Dendritic cell treated with granulocyte-macrophage colony-stimulating factor and Interleukin-4, amounts not matched to agents 40 ng/mL and 50 ng/mL, for 4 days (primary cell): ENCODE data around the gene GAS2.

ENCODE experiments used
- H3K27ac Mint-ChIP-seq: one replicate; pipeline ENCODE4 v1.8.0; 2022; ENCODE audit warnings: mild to moderate bottlenecking, mixed read lengths
- H3K27me3 Mint-ChIP-seq: one replicate; pipeline ENCODE4 v1.8.0; 2022; ENCODE audit warnings: mild to moderate bottlenecking, mixed read lengths
- H3K36me3 Mint-ChIP-seq: one replicate; pipeline ENCODE4 v1.8.0; 2022; ENCODE audit warnings: low read depth, mixed read lengths
- H3K4me1 Mint-ChIP-seq: one replicate; pipeline ENCODE4 v1.8.0; 2022; ENCODE audit warnings: low read depth, mixed read lengths
- H3K4me3 Mint-ChIP-seq: one replicate; pipeline ENCODE4 v1.8.0; 2022; ENCODE audit warnings: mild to moderate bottlenecking, moderate library complexity, mixed read lengths
- H3K9me3 Mint-ChIP-seq: one replicate; pipeline ENCODE4 v1.8.0; 2022; ENCODE audit warnings: mixed read lengths
- intact Hi-C: fragments of 100-400 bp; cut with micrococcal nuclease; formaldehyde crosslinking; loops from one replicate; pipeline ENCODE4 v1.15.0; 2022

The GAS2 gene

DNA sequence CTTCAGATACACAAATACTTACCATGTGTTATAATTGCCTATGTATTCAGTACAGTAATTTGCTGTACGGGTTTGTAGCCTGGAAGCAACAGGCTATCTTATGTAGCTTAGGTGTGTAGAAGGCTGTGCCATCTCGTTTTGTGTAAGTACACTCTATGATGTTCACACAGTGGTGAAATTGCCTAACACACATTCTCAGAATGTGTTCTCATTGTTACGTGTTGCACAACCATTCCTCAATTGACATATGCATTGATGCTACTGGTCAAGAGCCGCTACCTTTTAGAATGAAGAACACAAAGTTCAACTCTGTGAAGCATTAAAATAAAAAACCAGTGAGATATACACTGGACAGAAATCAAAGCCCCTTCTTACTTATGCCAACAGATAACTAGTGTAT lies 136.4 kb downstream of the GAS2 start:
- H3K9me3 Mint-ChIP-seq = no peaks in the 10 kb centered on the region
- H3K36me3 Mint-ChIP-seq = no peaks in the 10 kb centered on the region
- no peaks in the 10 kb centered on the region for H3K27me3 Mint-ChIP-seq
- no peak overlapping the region for H3K4me3 Mint-ChIP-seq
- peaks cover 6% of the 10 kb centered on the region for H3K4me1 Mint-ChIP-seq
- intact Hi-C loops = no loop called here
- no peak overlapping the region for H3K27ac Mint-ChIP-seq

- H3K4me3 Mint-ChIP-seq = no peak overlapping the region
- intact Hi-C loops = no loop called here
- no peak overlapping the region for H3K27ac Mint-ChIP-seq
- H3K27me3 Mint-ChIP-seq = no peaks in the 10 kb centered on the region
- H3K9me3 Mint-ChIP-seq = peaks cover 9% of the 10 kb centered on the region
- peaks cover 10% of the 10 kb centered on the region for H3K4me1 Mint-ChIP-seq
- H3K36me3 Mint-ChIP-seq = no peaks in the 10 kb centered on the region
Observed at GRCh38 chr11:22807391-22807790, 141.0 kb downstream of the GAS2 start.

GRCh38 chr11:22807855-22808570 lies 141.6 kb downstream of the GAS2 start:
- Mint-ChIP-seq H3K27me3 (no peaks in the 10 kb centered on the region), H3K9me3 (peaks cover 9% of the 10 kb centered on the region), H3K36me3 (no peaks in the 10 kb centered on the region), H3K4me3 (no peak overlapping the region), H3K27ac (no peak overlapping the region), H3K4me1 (peaks cover 10% of the 10 kb centered on the region)
- intact Hi-C loops = no loop called here

GRCh38 chr11:22808571-22809197 lies 142.3 kb downstream of the GAS2 start:
- H3K27me3 Mint-ChIP-seq = no peaks in the 10 kb centered on the region
- H3K27ac Mint-ChIP-seq = no peak overlapping the region
- H3K4me1 Mint-ChIP-seq = peaks cover 10% of the 10 kb centered on the region
- H3K9me3 Mint-ChIP-seq = peaks cover 9% of the 10 kb centered on the region
- intact Hi-C loops = no loop called here
- no peak overlapping the region for H3K4me3 Mint-ChIP-seq
- H3K36me3 Mint-ChIP-seq = no peaks in the 10 kb centered on the region

GRCh38 chr11:22809893-22810292 lies 143.5 kb downstream of the GAS2 start:
- Mint-ChIP-seq H3K4me3 (no peak overlapping the region), H3K27ac (no peak overlapping the region)

GRCh38 chr11:22822203-22822602 lies 155.8 kb downstream of the GAS2 start:
- Mint-ChIP-seq H3K27me3 (no peaks in the 10 kb centered on the region), H3K4me1 (no peaks in the 10 kb centered on the region), H3K36me3 (no peaks in the 10 kb centered on the region), H3K27ac (no peak overlapping the region), H3K9me3 (no peaks in the 10 kb centered on the region), H3K4me3 (no peak overlapping the region)
- intact Hi-C loops = no loop called here

More at GRCh38 chr11:22809893-22810292, 143.5 kb downstream of the GAS2 start:
- H3K4me1 Mint-ChIP-seq = peaks cover 10% of the 10 kb centered on the region
- H3K36me3 Mint-ChIP-seq = no peaks in the 10 kb centered on the region
- H3K9me3 Mint-ChIP-seq = peaks cover 9% of the 10 kb centered on the region
- intact Hi-C loops = no loop called here
- no peaks in the 10 kb centered on the region for H3K27me3 Mint-ChIP-seq

DNA sequence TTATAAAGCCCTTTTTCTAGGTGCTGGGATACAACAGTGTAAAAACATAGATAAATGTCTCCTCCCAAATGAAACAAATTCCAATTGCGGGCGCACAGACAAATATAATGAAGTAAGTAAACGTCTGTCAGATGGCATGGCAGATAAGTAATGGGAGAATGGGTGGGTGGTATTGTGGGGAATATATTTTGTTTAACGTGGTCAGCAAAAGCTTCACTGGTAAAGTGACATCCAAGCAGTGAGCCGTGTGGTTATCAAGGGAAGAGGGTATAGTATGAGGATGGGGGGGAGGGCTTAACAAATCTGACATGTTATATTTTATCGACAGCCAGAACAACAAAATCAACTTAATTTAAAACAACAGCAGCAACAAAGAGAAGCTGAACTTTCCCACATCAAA lies 162.0 kb downstream of the GAS2 start:
- H3K27ac Mint-ChIP-seq = no peak overlapping the region
- H3K4me1 Mint-ChIP-seq = peaks cover 5% of the 10 kb centered on the region
- peaks cover 5% of the 10 kb centered on the region for H3K36me3 Mint-ChIP-seq
- intact Hi-C loops = no loop called here
- peaks cover 2% of the 10 kb centered on the region for H3K27me3 Mint-ChIP-seq
- no peak overlapping the region for H3K4me3 Mint-ChIP-seq
- H3K9me3 Mint-ChIP-seq = no peaks in the 10 kb centered on the region

DNA sequence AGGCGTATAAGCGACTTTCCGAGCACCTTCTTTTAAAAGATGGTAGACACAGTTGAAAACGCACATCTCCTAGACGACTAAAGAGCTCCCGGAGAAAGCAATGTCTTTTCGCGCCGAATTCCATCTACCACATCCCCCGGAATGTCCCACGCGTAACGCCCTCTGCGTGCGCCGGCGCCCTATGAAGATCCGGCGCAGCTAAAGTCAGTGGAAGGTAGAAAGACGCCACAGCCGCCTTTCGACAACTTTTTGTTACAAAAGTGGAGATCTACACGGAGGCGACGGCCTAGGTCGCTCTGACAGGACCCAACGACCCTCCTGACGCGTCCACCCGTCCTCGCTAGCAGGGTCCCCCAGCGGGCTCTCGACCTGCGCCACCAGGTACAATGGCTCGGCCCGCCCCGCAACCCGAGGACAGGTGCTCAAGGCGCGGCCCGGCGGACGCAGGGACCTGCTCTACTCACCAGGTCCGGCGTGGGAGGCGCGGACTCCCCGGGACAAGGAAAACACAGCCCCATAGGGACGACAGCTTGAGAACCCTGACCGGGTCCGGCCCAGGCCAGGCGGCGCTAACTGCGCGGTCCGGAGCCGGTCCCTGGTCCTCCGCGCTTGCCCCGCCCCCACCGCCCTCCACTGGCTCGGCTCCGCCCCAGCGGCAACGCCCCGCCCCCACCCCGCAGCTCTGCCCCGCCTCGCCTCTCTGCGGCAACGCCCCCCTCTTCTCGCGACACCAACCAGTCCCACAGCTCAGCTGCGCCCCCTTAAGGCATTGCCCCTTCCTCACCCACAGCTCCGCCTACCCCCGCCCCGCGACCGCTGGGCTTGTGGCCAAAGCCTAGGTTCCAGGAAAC lies 163.0 kb downstream of the GAS2 start, which contains the start of gene SVIP:
Gene SVIP (minus strand): TSS at position 571 of the 851 bp plus-strand sequence. CDS start 53 bp downstream, at position 518.
- H3K4me1 Mint-ChIP-seq = peaks cover 5% of the 10 kb centered on the region
- H3K27me3 Mint-ChIP-seq = peaks cover 2% of the 10 kb centered on the region
- intact Hi-C loops = loop anchor here (5.0 kb wide), 1 partner anchor 207 kb away; no protein-coding TSS in a partner anchor
- H3K36me3 Mint-ChIP-seq = peaks cover 5% of the 10 kb centered on the region
- H3K9me3 Mint-ChIP-seq = no peaks in the 10 kb centered on the region
- H3K4me3 Mint-ChIP-seq = peak within 1 kb of the TSS; percentile 81
- H3K27ac Mint-ChIP-seq = peak within 1 kb of the TSS; percentile 75

DNA sequence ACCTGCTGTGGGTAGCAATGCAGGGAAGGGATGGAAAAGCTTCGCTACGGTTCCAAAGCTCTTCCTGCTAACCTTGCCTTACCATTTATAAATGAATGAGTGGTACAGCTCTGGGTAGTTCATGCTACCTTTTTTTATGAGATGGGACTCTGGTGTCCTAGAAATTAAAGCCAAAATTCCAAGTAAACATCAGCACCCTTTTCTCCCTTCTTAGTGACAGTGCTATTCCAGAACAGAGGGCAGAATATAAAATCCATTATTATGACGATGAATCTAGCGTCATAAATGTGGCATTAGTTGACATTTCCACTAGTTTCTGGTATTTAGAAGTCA lies 163.6 kb downstream of the GAS2 start:
- Mint-ChIP-seq H3K27me3 (peaks cover 2% of the 10 kb centered on the region), H3K4me3 (peak overlapping the region; percentile 81), H3K4me1 (peaks cover 5% of the 10 kb centered on the region), H3K9me3 (no peaks in the 10 kb centered on the region), H3K27ac (peak overlapping the region; percentile 75), H3K36me3 (peaks cover 5% of the 10 kb centered on the region)
- intact Hi-C loops = loop anchor here (5.0 kb wide), 1 partner anchor 208 kb away; no protein-coding TSS in a partner anchor

- Mint-ChIP-seq H3K4me1 (peaks cover 5% of the 10 kb centered on the region), H3K9me3 (no peaks in the 10 kb centered on the region), H3K36me3 (peaks cover 5% of the 10 kb centered on the region), H3K4me3 (no peak overlapping the region), H3K27ac (no peak overlapping the region), H3K27me3 (peaks cover 2% of the 10 kb centered on the region)
- intact Hi-C loops = loop anchor here (5.0 kb wide), 1 partner anchor 210 kb away; no protein-coding TSS in a partner anchor
Observed at GRCh38 chr11:22832315-22833015, 166.1 kb downstream of the GAS2 start.

GRCh38 chr11:22846726-22847125 lies 180.3 kb downstream of the GAS2 start:
- Mint-ChIP-seq H3K27ac (no peak overlapping the region), H3K36me3 (no peaks in the 10 kb centered on the region), H3K9me3 (no peaks in the 10 kb centered on the region), H3K27me3 (no peaks in the 10 kb centered on the region), H3K4me3 (no peak overlapping the region), H3K4me1 (no peaks in the 10 kb centered on the region)
- intact Hi-C loops = no loop called here

DNA sequence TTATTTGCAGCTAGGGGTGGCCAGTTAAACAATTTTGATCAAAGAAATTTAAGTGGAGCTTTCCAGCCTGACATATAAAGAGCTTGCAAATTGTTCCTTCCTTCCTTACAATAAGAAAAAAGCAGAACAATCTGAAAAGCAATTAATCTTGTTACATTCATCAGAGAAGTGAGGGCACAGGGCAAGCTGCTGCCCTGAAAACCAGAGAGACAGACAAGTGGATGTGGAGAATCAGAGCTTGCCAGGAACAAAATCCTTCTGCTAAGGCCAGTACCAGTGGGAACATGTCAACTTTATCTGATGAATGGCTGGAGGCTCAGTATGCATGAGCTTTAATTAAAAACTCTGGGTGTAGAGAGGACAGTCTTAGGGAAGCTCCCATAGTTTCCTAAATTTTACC lies 185.1 kb downstream of the GAS2 start:
- H3K27ac Mint-ChIP-seq = no peak overlapping the region
- H3K4me3 Mint-ChIP-seq = no peak overlapping the region
- H3K4me1 Mint-ChIP-seq = no peaks in the 10 kb centered on the region
- intact Hi-C loops = no loop called here
- H3K9me3 Mint-ChIP-seq = peaks cover 17% of the 10 kb centered on the region
- no peaks in the 10 kb centered on the region for H3K36me3 Mint-ChIP-seq
- no peaks in the 10 kb centered on the region for H3K27me3 Mint-ChIP-seq

DNA sequence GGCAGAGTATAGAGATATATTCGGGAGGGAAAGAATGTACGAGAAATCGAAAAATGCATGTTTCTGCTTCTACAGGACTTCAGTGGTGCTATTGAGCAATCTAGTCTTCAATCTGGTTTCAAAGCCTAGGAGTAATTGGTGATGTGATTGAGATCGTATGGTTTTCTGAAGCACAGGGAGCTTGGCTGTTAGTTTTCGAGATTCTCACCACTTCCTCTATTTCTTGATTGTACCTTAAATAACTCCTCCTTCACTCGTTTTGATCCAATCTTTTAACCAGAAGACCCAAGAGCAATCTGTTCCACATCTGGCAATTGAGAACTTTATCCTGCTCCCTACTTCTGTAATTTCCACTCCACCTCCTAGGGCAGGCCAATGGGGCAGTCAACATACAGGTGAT lies 193.3 kb downstream of the GAS2 start:
- Mint-ChIP-seq H3K36me3 (no peaks in the 10 kb centered on the region), H3K9me3 (no peaks in the 10 kb centered on the region), H3K27ac (no peak overlapping the region), H3K4me3 (no peak overlapping the region), H3K4me1 (no peaks in the 10 kb centered on the region), H3K27me3 (no peaks in the 10 kb centered on the region)
- intact Hi-C loops = no loop called here
